Measurements from ENCODE around the gene SLIT3. TPM values are rescaled to one million over a fixed set of nuclear protein-coding genes. Genes with fewer than 3 reads are reported as not detected.

SLIT3 gene
- total and polyA plus RNA-seq, 2 donors from 2014 or later, result 14.5 to 54.1 TPM

DNA sequence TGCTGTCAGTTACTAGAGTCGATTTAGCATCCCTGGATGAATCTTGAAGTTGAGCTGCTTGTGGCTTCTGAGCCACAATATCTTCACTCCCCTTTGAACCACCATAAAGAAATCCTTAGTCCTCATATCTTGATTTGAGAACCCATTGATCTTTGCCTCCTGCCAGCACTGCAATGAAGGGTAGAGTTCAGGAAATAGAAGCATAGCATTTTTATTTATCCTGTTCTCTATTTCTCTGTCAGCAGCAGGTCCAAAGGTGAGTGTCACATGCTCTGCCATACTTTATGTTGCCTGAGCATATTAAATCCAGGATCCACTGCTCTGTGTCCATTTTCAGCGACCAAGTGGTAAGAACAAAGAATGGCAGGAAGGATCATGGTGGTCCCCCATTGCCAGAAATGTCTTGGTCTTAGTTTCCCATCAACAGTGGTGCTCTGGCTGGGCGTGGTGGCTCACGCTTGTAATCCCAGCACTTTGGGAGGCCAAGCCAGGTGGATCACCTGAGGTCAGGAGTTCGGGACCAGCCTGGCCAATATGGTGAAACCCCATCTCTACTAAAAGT is 641.6 kb downstream of the SLIT3 start:
- FAIRE-seq (no peak), DNase-seq (no peak)
- Histone ChIP-seq H3K36me3 (ENCODE audit: control insufficient read depth in 2 of 3, insufficient read depth in 3 of 3, low read length in 3 of 3) (no peaks in the 10 kb centered on the region), H3K9me3 (ENCODE audit: control insufficient read depth in 2 of 3, insufficient read depth in 1 of 3, low read length in 3 of 3) (no peaks in the 10 kb centered on the region), H3K9ac (ENCODE audit: low read length in 3 of 3) (no peak overlapping the region), H3K4me3 (ENCODE audit: low read length in 3 of 3) (no peak overlapping the region), H3K4me1 (ENCODE audit: control insufficient read depth in 2 of 3, insufficient read depth in 2 of 3, low read depth in 1 of 3, low read length in 3 of 3) (no peaks in the 10 kb centered on the region), H3K27ac (ENCODE audit: low read depth in 2 of 2, low read length in 2 of 2) (no peak overlapping the region), H3K27me3 (ENCODE audit: control insufficient read depth, insufficient read depth, low read length) (no peaks in the 10 kb centered on the region)
- intact Hi-C loops (cut with DNase I), result no loop called here
- TF ChIP-seq, protein P1, sequence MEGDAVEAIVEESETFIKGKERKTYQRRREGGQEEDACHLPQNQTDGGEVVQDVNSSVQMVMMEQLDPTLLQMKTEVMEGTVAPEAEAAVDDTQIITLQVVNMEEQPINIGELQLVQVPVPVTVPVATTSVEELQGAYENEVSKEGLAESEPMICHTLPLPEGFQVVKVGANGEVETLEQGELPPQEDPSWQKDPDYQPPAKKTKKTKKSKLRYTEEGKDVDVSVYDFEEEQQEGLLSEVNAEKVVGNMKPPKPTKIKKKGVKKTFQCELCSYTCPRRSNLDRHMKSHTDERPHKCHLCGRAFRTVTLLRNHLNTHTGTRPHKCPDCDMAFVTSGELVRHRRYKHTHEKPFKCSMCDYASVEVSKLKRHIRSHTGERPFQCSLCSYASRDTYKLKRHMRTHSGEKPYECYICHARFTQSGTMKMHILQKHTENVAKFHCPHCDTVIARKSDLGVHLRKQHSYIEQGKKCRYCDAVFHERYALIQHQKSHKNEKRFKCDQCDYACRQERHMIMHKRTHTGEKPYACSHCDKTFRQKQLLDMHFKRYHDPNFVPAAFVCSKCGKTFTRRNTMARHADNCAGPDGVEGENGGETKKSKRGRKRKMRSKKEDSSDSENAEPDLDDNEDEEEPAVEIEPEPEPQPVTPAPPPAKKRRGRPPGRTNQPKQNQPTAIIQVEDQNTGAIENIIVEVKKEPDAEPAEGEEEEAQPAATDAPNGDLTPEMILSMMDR (IDR thresholded peaks at IDR 0.05; ENCODE audit: borderline replicate concordance, extremely low read depth, insufficient read depth), result no peak

DNA sequence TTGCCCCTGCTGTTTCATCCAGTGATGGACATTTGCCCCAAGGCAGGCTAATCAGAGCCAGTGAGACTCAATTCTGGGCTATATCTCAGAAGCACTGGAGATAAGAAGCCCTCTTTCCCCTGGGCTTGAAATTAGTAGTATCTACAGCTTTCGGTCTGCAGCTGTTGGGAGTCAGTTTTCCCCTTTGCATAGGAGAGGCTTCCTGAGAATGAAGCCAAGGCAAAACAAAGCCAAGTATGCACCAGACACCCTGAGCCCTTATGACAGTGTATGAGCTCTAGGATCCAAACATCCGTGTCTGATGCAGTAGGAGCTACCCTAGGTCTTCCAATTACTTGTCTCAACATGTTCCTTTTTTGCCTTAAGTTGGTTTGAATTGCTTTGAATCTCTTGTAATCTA is 642.5 kb downstream of the SLIT3 start:
- no peak for FAIRE-seq
- no peak for DNase-seq
- no peak overlapping the region for H3K27ac ChIP-seq (ENCODE audit: low read depth in 2 of 2, low read length in 2 of 2)
- no peaks in the 10 kb centered on the region for H3K27me3 ChIP-seq (ENCODE audit: control insufficient read depth, insufficient read depth, low read length)
- no peaks in the 10 kb centered on the region for H3K4me1 ChIP-seq (ENCODE audit: control insufficient read depth in 2 of 3, insufficient read depth in 2 of 3, low read depth in 1 of 3, low read length in 3 of 3)
- H3K4me3 ChIP-seq (ENCODE audit: low read length in 3 of 3), result no peak overlapping the region
- no peaks in the 10 kb centered on the region for H3K36me3 ChIP-seq (ENCODE audit: control insufficient read depth in 2 of 3, insufficient read depth in 3 of 3, low read length in 3 of 3)
- no peaks in the 10 kb centered on the region for H3K9me3 ChIP-seq (ENCODE audit: control insufficient read depth in 2 of 3, insufficient read depth in 1 of 3, low read length in 3 of 3)
- no peak overlapping the region for H3K9ac ChIP-seq (ENCODE audit: low read length in 3 of 3)
- TF ChIP-seq, protein P1 (IDR thresholded peaks at IDR 0.05; ENCODE audit: borderline replicate concordance, extremely low read depth, insufficient read depth), result no peak
- intact Hi-C loops (cut with DNase I), result no loop called here

DNA sequence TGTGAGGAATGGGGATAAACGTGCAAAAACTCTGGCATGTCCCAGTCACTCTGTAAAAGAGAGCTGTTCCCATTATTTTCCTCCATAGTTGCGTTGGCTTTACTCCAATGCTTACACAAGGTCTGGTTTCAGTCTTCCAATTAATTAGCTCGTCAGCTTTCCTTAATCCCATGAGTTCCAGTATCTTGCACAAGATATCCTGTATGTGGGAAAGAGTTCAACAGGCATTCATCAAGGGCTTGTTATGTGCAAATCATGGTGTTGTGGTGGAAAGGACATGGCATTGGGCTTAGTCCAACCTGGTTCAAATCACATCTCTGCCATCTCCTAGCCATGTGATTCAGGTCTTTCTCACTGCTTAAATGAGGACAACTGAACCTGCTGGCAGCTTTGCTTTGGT is 644.3 kb downstream of the SLIT3 start:
- FAIRE-seq, result no peak
- Histone ChIP-seq H3K4me1 (ENCODE audit: control insufficient read depth in 2 of 3, insufficient read depth in 2 of 3, low read depth in 1 of 3, low read length in 3 of 3) (no peaks in the 10 kb centered on the region), H3K27ac (ENCODE audit: low read depth in 2 of 2, low read length in 2 of 2) (no peak overlapping the region), H3K9me3 (ENCODE audit: control insufficient read depth in 2 of 3, insufficient read depth in 1 of 3, low read length in 3 of 3) (no peaks in the 10 kb centered on the region), H3K4me3 (ENCODE audit: low read length in 3 of 3) (no peak overlapping the region), H3K36me3 (ENCODE audit: control insufficient read depth in 2 of 3, insufficient read depth in 3 of 3, low read length in 3 of 3) (no peaks in the 10 kb centered on the region), H3K27me3 (ENCODE audit: control insufficient read depth, insufficient read depth, low read length) (no peaks in the 10 kb centered on the region), H3K9ac (ENCODE audit: low read length in 3 of 3) (no peak overlapping the region)
- DNase-seq, result peak in 2 of 5 donors; percentile 18 to 34
- TF ChIP-seq, protein P1 (IDR thresholded peaks at IDR 0.05; ENCODE audit: borderline replicate concordance, extremely low read depth, insufficient read depth), result no peak
- intact Hi-C loops (cut with DNase I), result no loop called here

DNA sequence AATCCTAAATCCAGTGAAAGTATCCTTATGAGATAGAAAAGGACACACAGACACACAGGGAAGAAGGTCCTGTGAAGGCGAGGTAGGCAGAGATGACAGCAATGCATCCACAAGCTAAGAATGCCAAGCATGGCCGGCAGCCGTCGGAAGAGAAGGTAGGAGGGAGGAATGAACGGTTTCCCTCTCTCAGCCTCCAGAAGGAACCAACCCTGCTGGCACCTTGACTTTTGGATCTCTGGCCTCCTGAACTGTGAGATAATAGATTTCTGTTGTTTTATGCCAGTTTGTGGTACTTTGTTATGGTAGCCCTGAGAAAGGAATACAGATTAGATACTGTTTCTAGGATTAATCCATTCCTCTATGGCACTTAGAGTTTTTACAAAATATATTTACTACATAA is 645.6 kb downstream of the SLIT3 start:
- Histone ChIP-seq H3K36me3 (ENCODE audit: control insufficient read depth in 2 of 3, insufficient read depth in 3 of 3, low read length in 3 of 3) (no peaks in the 10 kb centered on the region), H3K27ac (ENCODE audit: low read depth in 2 of 2, low read length in 2 of 2) (no peak overlapping the region), H3K4me3 (ENCODE audit: low read length in 3 of 3) (no peak overlapping the region), H3K9me3 (ENCODE audit: control insufficient read depth in 2 of 3, insufficient read depth in 1 of 3, low read length in 3 of 3) (no peaks in the 10 kb centered on the region), H3K27me3 (ENCODE audit: control insufficient read depth, insufficient read depth, low read length) (no peaks in the 10 kb centered on the region), H3K9ac (ENCODE audit: low read length in 3 of 3) (no peak overlapping the region), H3K4me1 (ENCODE audit: control insufficient read depth in 2 of 3, insufficient read depth in 2 of 3, low read depth in 1 of 3, low read length in 3 of 3) (no peaks in the 10 kb centered on the region)
- intact Hi-C loops (cut with DNase I), result no loop called here
- DNase-seq (no peak), FAIRE-seq (no peak)
- TF ChIP-seq, protein P1 (IDR thresholded peaks at IDR 0.05; ENCODE audit: borderline replicate concordance, extremely low read depth, insufficient read depth), result no peak
